ENCODE results near the gene CLDN7.
"Not testable (repeated sequence)": the region's sequence is repeated elsewhere in the genome, so short reads cannot be mapped to it uniquely, and the experiment has no call there.

The CLDN7 gene

DNA sequence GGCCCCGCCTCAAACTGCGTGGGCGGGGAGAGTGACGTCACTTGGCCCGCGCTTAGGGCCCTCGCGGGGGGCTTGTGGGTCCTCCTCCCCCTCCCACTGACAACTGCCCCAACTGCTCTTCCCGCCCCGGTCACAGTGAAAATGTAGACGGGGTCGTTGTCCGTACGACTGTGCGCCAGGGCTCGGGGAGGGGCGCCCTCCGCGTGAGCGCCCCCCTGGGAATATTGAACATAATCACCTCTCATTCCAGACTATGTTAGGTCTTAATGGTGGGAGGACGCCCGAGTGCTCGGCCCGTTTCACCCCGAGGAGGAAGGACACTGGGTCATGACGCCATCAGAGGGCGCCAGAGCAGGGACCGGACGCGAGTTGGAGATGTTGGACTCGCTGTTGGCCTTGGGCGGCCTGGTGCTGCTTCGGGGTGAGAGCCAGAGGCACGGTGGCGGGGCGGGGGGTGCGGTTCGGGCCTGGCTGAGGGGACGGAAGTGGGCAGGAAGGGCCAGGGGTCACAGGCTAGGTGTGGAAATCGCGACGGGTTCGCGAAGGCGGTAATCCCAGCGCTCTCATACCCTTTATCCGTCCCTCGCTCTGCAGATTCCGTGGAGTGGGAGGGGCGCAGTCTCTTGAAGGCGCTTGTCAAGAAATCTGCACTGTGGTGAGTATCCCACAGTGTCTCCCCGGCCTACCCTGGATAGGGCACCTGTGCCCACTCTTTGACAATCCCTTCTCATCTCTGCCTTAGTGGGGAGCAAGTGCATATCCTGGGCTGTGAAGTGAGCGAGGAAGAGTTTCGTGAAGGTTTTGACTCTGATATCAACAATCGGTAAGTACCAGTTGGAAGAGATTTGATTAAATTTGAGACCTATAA, 9.9 kb downstream of the CLDN7 start, which contains the start of gene ELP5:
Gene ELP5, plus strand, starts transcription at position 40 of the 868 bp plus-strand sequence. Its CDS starts 336 bp downstream, at position 376.
- DNase-seq = peak; percentile 77 to 96 (median 93)

DNA sequence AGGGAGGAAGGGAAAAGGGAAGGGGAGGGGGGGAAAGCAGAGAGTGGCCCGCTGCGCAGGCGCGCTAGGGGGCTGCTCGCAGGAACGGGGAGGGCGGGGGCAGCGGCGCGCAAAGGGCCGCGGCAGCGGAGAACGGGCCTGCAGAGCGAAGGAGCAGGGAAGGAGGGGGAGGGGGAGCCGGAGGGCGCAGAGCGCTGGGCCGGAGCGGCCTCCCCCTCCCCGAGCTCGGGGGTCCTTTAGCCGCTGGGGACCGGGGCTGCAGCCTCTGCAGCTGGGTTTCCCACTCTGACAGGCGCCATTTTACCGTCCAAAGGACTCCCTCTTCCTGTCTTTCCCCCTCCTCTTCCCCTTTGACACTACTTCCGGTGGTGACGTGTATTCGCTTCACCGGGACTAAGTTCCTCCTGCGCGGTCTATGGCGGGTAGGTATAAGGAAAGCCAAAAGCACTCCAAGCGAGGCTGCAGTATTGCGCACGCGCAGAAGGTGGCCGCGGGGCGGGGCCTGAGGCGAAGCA, 10.6 kb downstream of the CLDN7 start, which contains the start of gene CTDNEP1:
Gene CTDNEP1, minus strand, starts transcription at position 74 of the 515 bp plus-strand sequence. CDS start 438 bp downstream, outside the sequence.
- DNase-seq = peak; percentile 94 to 99 (median 96)

DNA sequence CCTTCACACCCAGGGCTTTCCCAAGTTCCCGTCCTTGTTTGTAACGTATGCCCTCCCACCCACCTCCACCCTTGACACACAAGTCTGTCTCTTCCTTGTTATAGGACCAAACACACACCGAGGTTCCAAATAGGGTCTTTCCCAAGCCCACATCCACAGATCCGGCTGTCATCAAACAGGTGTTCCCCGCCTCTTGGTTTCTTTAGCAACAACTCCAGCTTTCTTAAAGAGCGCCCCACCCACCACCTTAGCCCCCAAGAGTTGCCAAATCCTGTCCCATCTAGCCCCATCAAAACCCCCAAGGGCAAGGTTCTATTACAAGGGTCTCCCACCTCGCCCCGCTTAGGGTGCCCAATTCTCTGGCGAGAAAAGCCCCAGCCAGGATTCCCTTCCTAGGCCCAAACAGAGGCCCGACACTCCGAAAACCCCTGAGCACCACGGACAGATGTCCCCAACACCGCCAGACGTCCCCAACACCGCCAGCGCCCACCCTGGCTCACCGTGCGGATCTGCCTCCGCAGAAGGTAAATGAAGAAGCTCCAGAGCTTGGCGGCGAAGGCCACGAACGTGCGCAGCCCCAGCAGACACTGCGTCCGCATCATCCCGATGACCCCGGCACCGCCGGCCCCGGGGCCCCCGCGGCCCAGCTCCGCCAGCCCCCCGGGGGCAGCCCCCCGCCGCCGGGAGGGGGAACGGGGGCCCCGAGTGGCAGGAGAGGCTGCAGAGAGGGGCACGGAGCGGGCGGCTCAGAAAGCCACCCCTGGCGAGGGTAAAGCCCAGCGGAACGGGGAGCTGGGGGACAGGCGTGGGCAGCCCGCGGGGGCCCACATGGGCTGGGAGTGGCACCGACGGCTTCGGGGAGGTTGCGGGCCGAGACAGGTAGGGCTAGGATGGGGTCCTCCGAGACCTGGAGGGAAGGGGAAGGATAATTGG, 11.3 kb downstream of the CLDN7 start:
- peak in 2 of 3 experiments; percentile 12 to 32 for DNase-seq

DNA sequence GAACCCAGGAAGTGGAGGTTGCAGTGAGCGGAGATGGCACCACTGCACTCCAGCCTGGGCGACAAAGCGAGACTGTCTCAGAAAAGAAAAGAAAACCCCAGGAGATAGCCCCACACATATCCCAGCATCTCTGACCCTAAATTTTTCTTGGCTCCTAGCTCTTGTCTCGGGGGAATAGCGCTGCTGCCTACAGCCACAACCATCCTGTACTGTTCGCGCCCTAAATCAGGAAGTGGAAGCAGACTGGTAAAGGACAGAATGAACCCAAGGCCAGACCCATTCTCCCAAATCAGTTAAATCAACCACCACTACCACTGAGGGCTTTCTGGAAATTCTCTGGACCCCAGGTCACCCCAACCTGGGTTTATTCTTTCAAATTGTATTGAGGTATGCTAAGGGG, 12.4 kb downstream of the CLDN7 start:
- DNase-seq = no peak

DNA sequence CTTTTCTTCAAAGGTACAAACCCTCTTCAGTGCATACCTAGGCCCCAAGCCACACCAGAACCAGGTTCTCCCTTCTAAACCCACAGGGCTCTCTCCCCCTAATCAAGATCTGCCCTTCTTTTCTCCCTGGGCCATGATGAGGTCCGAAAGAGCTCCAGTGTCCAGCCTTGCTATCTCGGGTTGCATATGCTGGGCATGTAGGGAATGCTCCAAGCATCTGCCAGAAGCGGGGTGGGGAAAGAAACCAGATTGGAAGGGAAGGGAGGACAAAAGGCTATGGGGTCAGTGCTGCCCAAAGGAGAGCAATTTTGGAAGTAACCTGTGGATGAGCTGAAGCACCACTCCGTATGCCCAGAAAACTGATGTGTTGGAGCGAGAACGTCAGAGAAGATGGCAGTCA, 13.1 kb downstream of the CLDN7 start:
- DNase-seq = no peak

DNA sequence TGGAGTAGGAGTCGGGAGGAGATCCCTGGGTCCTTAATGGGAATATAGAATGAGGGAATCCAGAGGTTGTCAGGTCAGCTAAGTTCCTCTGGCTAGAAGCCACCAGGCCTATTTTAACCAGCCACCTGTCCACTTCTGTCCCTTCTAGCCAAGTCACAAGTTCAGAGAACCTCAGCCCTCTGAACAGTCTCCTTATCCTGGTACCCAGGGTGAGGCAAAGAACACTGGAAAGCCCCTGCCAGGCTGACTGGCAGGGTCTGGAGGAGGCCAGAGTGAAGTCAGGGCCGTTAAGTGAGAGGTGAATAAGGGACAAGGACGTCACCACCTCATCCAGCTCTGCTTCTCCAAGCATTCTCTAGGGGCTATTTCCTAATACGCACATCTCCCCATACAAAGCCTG, 13.5 kb downstream of the CLDN7 start:
- no peak for DNase-seq

DNA sequence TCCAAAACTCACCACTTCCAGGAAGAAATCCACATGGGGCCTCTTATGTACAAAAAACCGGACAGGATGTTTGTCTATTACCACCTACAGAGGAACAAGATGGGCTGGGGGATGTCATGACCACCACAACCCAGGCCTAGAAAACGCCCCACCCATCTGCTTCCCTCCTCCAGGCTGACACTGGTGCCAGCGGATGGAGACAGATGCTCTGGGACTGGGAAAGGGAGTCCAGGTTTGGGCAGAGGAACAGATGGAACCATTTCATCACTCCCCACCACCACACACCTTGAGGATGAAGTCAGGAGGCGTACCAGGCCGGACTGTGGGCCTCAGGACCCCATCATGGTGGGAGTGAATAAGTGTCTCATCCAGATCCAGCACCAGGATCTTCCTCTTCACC, 15.5 kb downstream of the CLDN7 start:
- DNase-seq = no peak

DNA sequence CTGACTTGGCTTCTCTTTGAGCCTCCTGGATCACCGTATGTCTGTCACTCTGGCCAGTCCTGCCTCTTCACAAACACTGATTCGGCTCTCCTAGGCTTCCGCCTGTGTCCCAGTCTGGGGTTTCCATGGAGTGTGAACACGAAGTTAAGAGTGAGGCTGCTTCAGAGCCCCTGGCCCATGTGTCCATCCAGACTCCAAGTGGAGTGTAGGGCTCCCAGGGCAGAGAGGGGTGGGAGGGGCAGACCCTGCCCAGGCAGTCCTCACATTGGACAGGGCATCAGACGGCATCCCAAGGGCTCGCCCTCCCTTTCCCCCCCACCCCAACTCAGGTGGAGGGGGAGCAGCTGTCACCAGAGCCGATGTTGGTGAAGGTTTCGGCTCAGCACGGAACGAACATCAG, 18.4 kb downstream of the CLDN7 start:
- DNase-seq = not testable (repeated sequence)

DNA sequence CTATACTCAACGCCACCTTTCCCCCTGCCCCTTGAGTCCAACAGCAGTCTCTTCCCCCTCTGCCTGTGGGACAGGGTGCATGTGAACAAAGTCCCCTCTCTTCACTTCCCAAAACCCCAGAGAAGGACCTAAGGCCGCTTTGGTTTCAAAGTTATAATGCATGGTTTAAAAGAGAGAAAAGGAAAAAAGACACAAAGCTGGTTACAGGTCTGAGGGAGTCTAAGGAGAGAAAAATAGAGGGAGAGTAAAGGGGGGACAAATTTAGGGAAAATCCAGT, 18.9 kb downstream of the CLDN7 start:
- no peak for DNase-seq

DNA sequence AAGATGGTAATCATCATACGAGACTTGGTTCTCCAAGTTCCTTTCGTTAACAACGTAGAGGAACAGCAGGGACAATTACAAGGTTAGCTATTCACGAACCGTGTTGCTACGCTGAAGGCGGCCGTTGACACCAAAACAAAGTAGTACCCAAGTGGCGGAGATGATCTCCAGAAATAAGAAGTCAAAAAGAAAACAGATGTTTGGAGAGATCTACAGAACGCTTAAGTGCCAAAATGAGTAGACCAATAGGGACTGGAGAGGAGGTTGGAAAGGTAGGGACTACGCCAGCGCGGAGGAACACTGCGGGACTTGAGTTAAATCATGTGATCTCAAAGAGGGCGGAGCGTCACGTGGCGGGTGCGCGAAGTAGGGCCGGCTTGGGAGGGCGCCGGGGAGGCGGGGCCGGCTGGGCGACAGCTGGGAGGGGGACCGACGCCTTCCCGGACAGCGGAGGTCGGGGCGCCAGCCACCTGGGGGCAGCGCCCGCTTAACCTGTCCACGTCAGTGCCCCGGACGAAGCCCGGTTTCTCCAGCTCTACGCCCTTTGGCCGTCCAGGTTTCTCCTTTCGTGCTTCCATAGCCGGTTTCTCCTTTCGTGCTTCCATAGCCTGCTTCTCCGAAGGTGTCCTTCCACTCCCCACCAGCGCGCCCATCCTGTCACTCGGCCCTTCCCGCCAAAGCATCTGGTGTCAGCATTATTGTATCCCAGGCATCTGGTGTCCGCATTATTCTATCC, 19.4 kb downstream of the CLDN7 start:
- DNase-seq = peak; percentile 90 to 95 (median 92)

DNA sequence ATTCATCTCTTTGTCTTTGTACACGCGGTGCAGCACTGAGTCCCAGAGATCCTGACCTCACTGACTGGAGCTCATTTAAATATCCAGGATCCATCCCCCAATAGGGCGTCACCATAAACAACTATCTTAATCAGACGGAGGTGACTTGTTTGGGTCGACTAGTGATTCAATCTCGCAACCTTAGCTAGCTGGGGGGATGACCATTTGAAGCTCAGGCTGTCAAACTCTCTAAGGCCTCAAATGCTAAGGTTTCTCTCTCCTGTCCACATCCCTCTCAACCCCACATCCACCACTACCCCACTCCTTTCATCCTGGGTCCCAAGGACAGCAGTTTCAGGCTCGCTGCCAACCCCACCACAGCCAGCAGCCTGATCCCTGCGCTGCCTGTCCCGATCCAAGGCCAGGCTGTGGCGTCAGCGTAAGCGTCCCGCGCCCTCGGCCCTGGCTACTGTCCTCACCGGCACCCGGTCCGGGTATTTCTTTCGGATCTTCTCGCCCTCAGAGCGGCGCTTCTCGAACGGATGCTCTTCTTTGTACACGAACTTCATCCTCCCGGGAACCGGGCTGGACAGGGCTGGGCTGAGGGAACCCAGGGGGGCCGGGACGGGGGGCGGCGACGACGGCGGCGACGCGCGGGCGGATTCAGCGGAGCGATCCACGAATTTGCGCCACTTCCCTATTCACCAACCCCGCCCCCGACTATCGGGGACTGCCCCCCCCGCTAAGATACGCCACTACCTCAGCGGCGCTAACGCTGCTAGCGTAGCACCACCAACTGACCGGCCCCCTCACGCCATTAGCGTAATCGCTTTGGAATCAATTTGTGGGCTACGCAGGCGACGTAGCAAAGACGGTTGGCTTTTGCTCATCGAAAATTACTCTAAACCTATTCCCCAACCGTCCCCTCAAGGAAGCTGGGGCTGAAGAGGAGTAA, 20.2 kb downstream of the CLDN7 start, which contains the start of gene GABARAP:
Gene GABARAP, minus strand, starts transcription at position 667 of the 934 bp plus-strand sequence. Its CDS starts 119 bp downstream, at position 548.
- peak; percentile 85 to 94 (median 88) for DNase-seq

DNA sequence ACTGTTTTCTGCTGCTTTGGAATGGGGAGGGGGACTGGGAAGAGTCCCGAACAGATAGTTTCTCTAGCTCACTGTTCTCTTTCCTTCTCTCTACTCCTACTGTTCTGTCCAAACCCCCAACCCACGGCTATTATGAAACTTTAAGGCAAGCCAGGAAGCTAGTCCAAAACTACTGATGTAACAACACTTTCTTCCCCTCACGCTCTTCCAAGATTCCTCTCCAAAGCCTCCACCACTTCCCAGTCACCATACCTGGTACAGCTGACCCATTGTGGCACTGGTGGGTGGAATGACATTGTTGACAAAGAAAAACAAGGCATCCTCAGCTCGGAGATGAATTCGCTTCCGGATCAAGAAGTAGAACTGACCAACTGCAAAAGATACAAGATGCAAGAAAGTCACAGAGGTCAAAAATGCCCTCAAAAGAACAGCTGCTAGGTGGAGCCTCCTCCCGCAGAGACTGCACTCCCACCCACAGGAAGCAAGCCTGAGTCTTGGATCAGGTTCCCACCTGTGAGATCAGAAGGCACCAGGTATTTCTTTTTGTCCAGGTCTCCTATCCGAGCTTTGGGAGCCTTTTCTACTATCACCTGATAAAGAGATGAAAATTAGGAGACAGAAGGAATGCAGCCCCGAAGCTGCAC, 21.1 kb downstream of the CLDN7 start:
- DNase-seq = no peak

DNA sequence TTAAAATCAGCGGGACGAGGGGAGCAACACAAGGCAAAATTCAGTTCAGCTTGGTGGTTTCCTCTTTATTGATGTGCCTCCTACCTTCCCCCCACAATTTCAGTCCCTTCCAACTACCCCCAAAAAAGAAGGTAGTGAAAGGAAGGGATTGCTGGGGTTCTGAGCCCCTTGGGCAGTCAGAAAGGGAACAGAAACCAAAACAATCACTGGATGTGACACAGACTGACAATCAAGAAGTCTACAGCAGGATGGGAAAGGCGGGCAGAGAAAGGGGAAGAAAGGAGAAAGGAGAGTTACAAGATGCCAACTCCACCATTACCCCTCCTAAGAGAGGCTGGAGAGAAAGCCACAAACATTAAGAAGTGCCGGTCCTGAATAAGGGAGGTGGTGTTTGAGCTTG, 21.9 kb downstream of the CLDN7 start:
- DNase-seq = no peak

DNA sequence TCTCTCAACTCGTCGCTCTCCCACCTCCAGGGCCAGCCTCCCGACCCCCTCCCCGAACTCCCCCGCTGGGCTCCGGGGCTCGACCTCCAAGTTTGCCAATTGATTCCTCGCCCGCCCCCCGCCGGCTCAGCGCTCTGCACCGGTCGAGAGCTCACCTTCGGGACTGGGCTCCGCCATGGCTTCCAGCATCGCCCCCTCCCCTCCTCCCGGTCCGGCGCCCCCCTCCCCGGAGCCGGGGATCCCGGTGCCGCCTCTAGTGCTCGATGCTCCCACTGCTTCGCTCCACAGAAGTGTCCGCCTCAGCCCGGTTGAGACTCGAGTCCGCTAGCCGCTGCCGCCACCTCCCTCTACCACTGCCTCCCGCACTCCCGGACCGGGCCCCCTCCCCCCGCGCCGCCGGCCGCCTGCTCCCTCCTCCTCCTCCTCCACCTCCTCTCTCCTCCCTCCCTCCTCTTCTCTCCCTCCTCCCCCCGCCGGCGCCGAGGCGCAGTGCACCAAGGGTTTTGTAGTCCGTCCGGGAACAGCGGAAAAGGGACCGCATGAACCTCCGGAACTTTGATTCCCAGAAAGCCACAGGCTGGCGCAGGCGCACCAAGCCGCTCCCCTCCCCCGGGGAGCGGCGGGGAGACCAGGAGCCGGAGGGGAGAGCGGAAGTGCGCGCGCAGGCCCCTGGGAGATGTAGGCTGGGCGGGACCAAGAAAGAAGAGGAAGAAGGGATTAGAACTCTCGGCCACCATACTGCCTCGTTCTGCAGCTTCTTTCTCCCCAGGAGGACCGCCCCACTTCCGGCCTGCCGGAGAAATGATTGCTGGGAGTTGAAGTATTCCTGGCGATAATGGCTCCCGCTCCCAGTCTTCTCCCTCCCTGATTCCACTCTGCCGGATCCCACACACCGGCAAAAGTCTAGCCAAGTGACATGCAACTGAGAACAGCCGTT, 22.9 kb downstream of the CLDN7 start, which contains the start of gene PHF23:
Gene PHF23, minus strand, starts transcription at position 367 of the 937 bp plus-strand sequence. Its CDS starts 178 bp downstream, at position 189.
- DNase-seq = peak; percentile 94 to 98 (median 96)

DNA sequence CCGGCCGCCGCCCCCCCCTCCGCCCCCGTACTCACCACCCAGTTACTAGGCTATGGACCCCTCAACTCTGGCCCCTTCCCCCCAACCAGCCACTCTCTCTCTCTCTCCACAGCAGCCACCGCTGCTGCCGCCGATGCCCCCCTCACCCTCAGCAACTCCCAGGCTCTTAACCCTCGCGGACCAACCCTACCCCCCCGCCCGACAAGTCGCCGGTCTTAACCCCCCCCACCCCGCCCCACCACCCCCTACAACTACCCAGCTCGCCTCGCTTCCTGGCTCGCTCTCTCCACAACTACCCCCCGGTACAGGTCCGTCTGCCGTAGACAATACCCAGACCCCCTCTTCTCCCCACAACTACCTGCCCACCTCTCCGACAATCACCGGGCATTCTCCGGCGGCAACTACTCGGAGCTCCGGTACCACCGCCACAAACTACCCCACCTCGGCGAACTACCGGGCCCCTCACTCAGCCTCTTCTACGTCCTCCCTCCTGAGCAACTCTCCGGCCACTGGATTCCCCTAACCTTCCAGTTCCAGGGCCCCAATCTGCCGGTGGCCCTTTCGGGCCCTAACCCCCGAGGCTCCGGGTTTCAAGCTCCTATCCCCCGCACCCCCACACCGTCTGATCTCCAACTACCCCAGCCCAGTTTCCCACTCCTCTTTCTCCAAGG, 23.7 kb downstream of the CLDN7 start:
- DNase-seq = peak in 2 of 3 experiments; percentile 30 to 57

DNA sequence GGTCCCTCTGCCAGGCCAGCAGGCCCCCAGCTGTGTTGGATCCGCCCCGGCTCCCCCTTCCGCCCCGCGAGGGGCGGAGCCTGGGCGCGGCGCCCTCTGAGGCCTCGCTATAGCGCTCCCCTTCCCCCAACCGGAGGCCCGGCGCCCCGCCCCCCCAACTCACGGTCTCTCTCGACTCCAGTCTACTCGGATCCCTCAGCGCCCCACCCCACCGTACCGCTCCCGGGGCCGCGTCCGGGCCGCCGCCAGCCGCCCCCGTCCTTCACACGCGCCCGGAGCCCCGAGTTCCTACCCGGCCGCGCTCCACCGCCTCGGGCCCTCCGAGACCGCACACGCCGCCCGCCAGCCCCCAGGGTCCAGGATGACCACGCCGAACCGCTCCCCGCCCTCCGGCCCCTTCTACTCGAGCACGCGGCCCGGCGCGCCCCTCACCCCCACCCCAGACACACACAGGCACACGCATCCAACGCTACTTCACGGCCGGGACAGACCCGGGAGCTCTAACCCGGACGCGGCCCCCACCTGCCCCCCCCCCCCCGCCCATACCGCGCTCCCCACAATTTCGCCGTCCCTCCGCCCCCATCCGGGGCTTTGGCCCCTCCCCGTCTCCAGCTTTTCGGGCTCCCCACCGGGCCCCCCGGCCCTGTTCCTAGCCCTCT, 24.4 kb downstream of the CLDN7 start:
- DNase-seq = peak; percentile 40 to 67 (median 58)

DNA sequence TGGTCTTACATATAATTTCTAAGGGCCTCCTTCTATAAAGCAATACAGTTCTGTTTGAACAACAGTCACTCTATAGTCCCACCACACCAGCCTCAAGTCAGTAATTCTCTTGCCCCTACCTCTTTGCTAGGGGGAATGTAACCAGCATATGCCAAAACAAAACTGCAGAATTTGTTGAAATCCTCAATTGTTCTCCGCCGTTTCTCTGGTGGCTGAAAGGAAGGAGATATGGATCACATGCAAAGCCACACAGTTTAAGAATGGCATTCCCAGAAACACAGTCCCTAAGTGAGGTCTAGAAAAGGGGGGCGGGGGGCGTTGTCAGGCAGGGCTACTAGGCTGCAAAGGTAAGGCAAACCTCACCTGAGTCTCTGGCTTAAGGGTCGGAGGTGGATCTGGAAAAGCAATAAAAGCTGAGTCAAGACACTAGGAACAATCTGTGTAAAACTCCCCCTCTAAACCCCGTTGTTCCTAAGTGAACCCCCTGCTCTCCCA, 25.0 kb downstream of the CLDN7 start:
- no peak for DNase-seq

DNA sequence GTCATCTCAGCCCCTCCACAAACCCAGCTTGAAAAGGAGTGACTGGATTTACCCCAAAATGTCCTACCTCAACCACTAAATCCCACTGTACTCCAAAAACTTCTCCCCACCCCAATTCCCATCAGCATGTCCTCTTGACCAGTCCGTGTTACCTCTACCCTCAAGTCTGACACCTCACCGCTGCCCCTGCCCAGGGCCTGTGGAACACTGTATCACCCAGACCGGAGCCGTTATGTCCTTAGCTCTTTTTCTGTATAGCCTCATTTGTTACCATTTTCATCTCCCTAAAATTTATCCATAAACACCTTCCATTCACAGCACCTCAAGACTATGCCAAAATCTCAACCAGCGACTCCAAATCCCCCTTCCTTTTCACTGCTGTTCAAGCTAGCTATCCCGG, 25.5 kb downstream of the CLDN7 start:
- no peak for DNase-seq
